Heart right ventricle (tissue), 16 donors: ENCODE data around the gene DCTN2. TPM values are rescaled to one million over a fixed set of nuclear protein-coding genes. Genes with fewer than 3 reads are reported as not detected.

Experiments used
- ATAC-seq, 8 donors: fragments of 200-7000 bp; cut with Tn5 transposase; one replicate each; pipeline ENCODE4 v1.9.1; 2020; ENCODE audit warnings: mild to moderate bottlenecking in 8 of 8, moderate library complexity in 8 of 8, moderate number of reproducible peaks in 1 of 8
- DNase-seq, 2 donors: peaks; one replicate each; pipeline ENCODE4 v3.0.0-alpha.2; 2020
- H3K27ac ChIP-seq, 10 donors: fragments of 200-600 bp; sonication (generic) in 2 of 10; one replicate each; pipeline versions ENCODE4 v1.5.0 to v1.8.0; 2020 to 2022; ENCODE audit warnings: mild to moderate bottlenecking in 3 of 10
- H3K27me3 ChIP-seq, 7 donors: fragments of 200-600 bp; one replicate each; pipeline ENCODE4 v1.8.0; 2021 to 2022; ENCODE audit warnings: mild to moderate bottlenecking in 2 of 7
- H3K36me3 ChIP-seq, 9 donors: fragments of 200-600 bp; sonication (generic) in 1 of 9; one replicate each; pipeline versions ENCODE4 v1.5.0 to v1.8.0; 2020 to 2022; ENCODE audit warnings: mild to moderate bottlenecking in 2 of 9
- H3K4me1 ChIP-seq, 9 donors: fragments of 200-600 bp; sonication (generic) in 1 of 9; one replicate each; pipeline versions ENCODE4 v1.5.0 to v1.8.0; 2020 to 2022; ENCODE audit warnings: mild to moderate bottlenecking in 4 of 9
- H3K4me3 ChIP-seq, 10 donors: fragments of 200-600 bp; sonication (generic) in 2 of 10; one replicate each; pipeline versions ENCODE4 v1.5.0 to v1.8.0; 2020 to 2022; ENCODE audit warnings: mild to moderate bottlenecking in 7 of 10, moderate library complexity in 2 of 10
- H3K9me3 ChIP-seq, 11 donors: fragments of 200-600 bp in 10 of 11; sonication (generic) in 2 of 11; one replicate each; pipeline versions ENCODE4 v1.5.0 to v1.8.0; 2013 to 2022; ENCODE audit warnings: mild to moderate bottlenecking in 2 of 11, control low read depth in 1 of 11, moderate library complexity in 1 of 11
- WGBS, 2 donors: extraction: QIAGEN DNeasy Blood & Tissue Kit; methylation state at CpG; one replicate each; pipeline ENCODE4 v1.1.7; 2013; ENCODE audit warnings: inconsistent platforms in 1 of 2; 5-methylcytosine and 5-hydroxymethylcytosine counted together
- intact Hi-C, 10 donors: fragments of 100-400 bp; cut with DNase I; formaldehyde crosslinking; loops; one replicate each; pipeline versions ENCODE4 v1.11.1 to v1.14.2; 2022
- polyA plus RNA-seq, 2 donors: library from polyadenylated mRNA; stranded (reverse); fragments of 200-250 nt; gene quantifications; one replicate each; pipeline ENCODE4 v1.2.3, GENCODE V29; 2013
- total RNA-seq, 10 donors: library from RNA; stranded (reverse); fragmentation: NEBNext Ultra II Directional in 3 of 10; extraction: Animal tissue kit (Norgen Biotek cat#: 25700) in 3 of 10; gene quantifications; one replicate each; pipeline versions ENCODE4 v1.2.1 to v1.2.4, GENCODE V29; 2021 to 2023
- TF ChIP-seq, protein P1 (sequence below), 9 donors: fragments of 200-600 bp; sonication (generic) in 2 of 9; IDR thresholded peaks; one replicate each; pipeline versions ENCODE4 v1.5.0 to v1.8.0; 2021 to 2022; ENCODE audit warnings: antibody characterized with exemption in 9 of 9, mild to moderate bottlenecking in 5 of 9, moderate library complexity in 1 of 9
- donor health status: Arrhythmogenic right ventricular cardiomyopathy.
- donor health status: ischemic (EF 13 %, LVEDD 7.1; RV severe dilation, severe dysfunction).
- donor health status: healthy with polysubstance abuse.
- donor health status: DM: no; HTN: yes; CAD: no.
- donor health status: DM: no; HTN: no; CAD: no.
- donor health status: ischemic (EF 25% LVEDD 6.9; RV normal size, moderate dysfunction).
- donor health status: ischemic (EF 25% LVEDD 5.7; RV mildly dilated, moderate dysfunction).
- donor health status: healthy.
- donor health status: DM: yes; HTN: yes; CAD: no.
- donor health status: Ischemic cardiomyopathy.
- donor health status: ischemic (EF 35%, LVEDD 5.7; RV mildly dilated, moderate dysfunction).
- donor health status: nonischemic (EF 11% LVEDD 7.7; RV severe dilation, severe dysfunction).
- donor health status: DM: yes; HTN: yes; CAD: no.
- donor health status: PGD.
- donor health status: ischemic (EF 29% LVEDD 5.4; RV normal size, mild dysfunction).
- donor health status: nonischemic (EF 23%, LVEDD 6.1; RV moderate dilation, normal function).

Gene DCTN2
- total and polyA plus RNA-seq, 12 donors: 45.9 to 174 (median 101) TPM

DNA sequence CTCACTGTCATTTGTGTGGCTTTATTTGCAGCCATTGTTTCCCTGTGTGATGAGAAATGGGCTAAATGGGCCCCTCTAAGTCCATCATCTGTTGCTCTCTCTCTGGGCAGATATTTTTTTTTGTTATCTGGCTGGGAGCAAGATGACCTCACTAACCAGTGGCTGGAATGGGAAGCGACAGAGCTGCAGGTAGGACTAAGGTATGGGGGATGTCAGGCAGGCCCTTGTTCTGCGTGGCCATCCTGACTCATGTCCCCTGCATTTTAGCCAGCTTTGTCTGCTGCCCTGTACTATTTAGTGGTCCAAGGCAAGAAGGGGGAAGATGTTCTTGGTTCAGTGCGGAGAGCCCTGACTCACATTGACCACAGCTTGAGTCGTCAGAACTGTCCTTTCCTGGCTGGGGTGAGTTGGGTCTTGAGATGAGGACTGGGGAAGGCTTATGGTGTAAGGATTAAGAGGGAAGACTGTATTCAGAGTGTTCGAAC is 57.8 kb downstream of the DCTN2 start:
- Histone ChIP-seq H3K27me3 (no peaks in the 10 kb centered on the region), H3K9me3 (no peaks in the 10 kb centered on the region), H3K4me1 (peaks cover 9 to 21% (median 13%) of the 10 kb centered on the region in 9 donors), H3K27ac (no peak overlapping the region), H3K4me3 (peak overlapping the region in 7 of 10 donors; percentile 67 to 96 (median 82)), H3K36me3 (peaks cover 0 to 44% (median 23%) of the 10 kb centered on the region in 9 donors)
- TF ChIP-seq, protein P1, sequence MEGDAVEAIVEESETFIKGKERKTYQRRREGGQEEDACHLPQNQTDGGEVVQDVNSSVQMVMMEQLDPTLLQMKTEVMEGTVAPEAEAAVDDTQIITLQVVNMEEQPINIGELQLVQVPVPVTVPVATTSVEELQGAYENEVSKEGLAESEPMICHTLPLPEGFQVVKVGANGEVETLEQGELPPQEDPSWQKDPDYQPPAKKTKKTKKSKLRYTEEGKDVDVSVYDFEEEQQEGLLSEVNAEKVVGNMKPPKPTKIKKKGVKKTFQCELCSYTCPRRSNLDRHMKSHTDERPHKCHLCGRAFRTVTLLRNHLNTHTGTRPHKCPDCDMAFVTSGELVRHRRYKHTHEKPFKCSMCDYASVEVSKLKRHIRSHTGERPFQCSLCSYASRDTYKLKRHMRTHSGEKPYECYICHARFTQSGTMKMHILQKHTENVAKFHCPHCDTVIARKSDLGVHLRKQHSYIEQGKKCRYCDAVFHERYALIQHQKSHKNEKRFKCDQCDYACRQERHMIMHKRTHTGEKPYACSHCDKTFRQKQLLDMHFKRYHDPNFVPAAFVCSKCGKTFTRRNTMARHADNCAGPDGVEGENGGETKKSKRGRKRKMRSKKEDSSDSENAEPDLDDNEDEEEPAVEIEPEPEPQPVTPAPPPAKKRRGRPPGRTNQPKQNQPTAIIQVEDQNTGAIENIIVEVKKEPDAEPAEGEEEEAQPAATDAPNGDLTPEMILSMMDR (IDR thresholded peaks at IDR 0.05): no peak
- intact Hi-C loops: loop anchor here in 1 of 10 donors (2.0 kb wide), 1 partner anchor 26 kb away; no protein-coding TSS in a partner anchor
- no peak for ATAC-seq
- DNase-seq: no peak
- WGBS, 2 donors: 89 to 91% methylated on average over 5 of the region's 5 CpGs

DNA sequence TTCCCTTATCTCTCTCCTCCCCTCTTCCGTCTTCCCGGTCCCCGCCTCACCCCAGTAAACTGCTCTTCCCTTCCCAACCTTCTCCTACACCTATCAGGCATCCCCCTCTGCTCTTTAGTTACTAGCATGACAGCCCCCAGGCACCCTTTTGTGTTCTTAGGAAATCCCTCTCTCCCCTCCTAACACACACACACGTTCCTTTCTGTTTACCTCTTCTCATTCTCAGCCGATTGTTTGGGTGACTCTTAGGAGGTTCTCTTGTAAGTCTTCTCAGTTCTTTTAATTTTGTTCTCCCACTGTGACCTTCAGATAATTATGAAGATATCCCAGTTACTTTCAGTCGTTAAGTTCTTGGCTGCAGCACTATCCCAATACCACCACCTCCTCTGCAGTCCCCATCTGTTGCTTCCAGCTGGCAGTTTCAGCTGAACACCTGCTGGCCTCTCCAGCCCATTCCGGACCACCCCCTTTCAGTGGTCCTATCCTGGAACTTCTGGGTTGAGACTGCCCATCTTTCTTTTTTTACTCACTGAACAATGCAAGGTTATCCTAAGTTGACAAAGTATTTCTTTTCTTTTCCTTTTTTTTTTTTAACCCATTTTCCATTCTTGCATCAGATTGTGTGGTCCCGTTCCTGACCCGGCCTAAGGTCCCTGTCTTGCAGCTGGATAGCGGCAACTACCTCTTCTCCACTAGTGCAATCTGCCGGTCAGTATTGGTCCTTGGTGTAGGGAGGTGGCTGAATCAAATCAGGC is 58.4 kb downstream of the DCTN2 start:
- Histone ChIP-seq H3K9me3 (no peaks in the 10 kb centered on the region), H3K4me1 (peaks cover 9 to 21% (median 13%) of the 10 kb centered on the region in 9 donors), H3K27ac (peak overlapping the region in 9 of 10 donors; percentile 23 to 90 (median 73)), H3K27me3 (no peaks in the 10 kb centered on the region), H3K4me3 (peak overlapping the region; percentile 67 to 96 (median 84)), H3K36me3 (peaks cover 0 to 41% (median 23%) of the 10 kb centered on the region in 9 donors)
- intact Hi-C loops: loop anchor here in 1 of 10 donors (2.0 kb wide), 1 partner anchor 26 kb away; no protein-coding TSS in a partner anchor
- DNase-seq (no peak), ATAC-seq (peak in 3 of 8 donors; percentile 1 to 23 (median 21))
- 32 to 38% methylated on average over 11 of the region's 11 CpGs for WGBS, 2 donors
- TF ChIP-seq, protein P1 (IDR thresholded peaks at IDR 0.05): no peak

DNA sequence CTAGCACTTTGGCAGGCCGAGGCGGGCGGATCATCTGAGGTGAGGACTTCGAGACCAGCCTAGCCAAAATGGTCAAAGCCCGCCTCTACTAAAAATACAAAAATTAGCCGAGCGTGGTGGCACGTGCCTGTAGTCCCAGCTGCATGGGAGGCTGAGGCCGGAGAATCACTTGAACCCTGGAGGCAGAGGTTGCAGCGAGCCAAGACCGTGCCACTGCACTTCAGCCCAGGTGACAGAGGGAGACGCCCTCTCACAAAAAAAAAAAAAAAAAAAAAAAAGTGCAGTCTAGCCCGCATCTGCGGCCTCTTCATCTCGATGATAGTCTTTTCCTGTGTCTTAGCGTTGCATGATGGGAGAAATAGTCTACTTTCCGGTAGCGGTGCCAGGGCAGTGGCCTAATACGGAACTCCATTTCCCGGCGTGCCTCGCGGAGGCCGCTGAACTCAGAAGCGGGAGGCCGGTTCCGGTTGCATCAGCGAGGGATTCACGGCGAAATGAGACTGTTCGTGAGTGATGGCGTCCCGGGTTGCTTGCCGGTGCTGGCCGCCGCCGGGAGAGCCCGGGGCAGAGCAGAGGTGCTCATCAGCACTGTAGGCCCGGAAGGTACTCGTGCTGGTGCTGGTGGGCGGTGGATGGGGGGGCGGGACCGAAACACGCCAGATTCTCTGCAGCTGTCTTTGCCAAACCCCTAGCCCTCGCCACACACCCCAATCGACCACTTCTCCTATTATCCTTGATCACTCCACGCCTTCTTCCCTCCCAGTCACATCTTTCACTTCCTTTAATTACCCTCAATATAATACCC is 59.2 kb downstream of the DCTN2 start, which contains the start of gene MARS1:
TSS of gene MARS1 (plus strand) at position 472 of the 805 bp plus-strand sequence. CDS start at position 495, 23 bp downstream.
- Histone ChIP-seq H3K9me3 (no peaks in the 10 kb centered on the region), H3K4me3 (peak within 1 kb of the TSS; percentile 67 to 96 (median 84)), H3K27ac (peak within 1 kb of the TSS in 9 of 10 donors; percentile 36 to 90 (median 73)), H3K4me1 (peaks cover 9 to 21% (median 13%) of the 10 kb centered on the region in 9 donors), H3K36me3 (peaks cover 0 to 38% (median 23%) of the 10 kb centered on the region in 9 donors), H3K27me3 (no peaks in the 10 kb centered on the region)
- ATAC-seq (peak; percentile 95 to 99 (median 99)), DNase-seq (peak; percentile 90 to 95)
- WGBS, 2 donors: 8 to 10% methylated on average over 47 of the region's 47 CpGs
- TF ChIP-seq, protein P1 (IDR thresholded peaks at IDR 0.05): peak in 2 of 9 donors; percentile 11 to 26
- intact Hi-C loops: loop anchor here in 2 of 10 donors (1.0 to 2.0 kb wide), 2 partner anchors 27 to 33 kb away; partner anchors contain the start of gene DDIT3 (in 1 of the 2)
